GM23248 (cell line): ENCODE results near the gene SDCCAG8.

ENCODE experiments used
- EZH2 ChIP-seq: fragments of 200-600 bp; sonication (generic); IDR thresholded peaks from 2 replicates; pipeline ENCODE4 v1.6.1; 2018; ENCODE audit warnings: antibody characterized with exemption, mild to moderate bottlenecking; ENCODE audit not compliant: insufficient read depth, poor library complexity, severe bottlenecking
- EZH2phosphoT487 ChIP-seq: fragments of 200-600 bp; sonication (generic); IDR thresholded peaks from 2 replicates; pipeline ENCODE4 v1.6.1; 2018; ENCODE audit warnings: antibody characterized with exemption, moderate library complexity, mild to moderate bottlenecking, low read depth; ENCODE audit not compliant: insufficient read depth

GRCh38 chr1:243465738-243466137 is 209.9 kb downstream of the SDCCAG8 start:
- TF ChIP-seq EZH2: no peak
- TF ChIP-seq EZH2phosphoT487: no peak
